ENCODE results near the gene SLC16A6.

The SLC16A6 gene

DNA sequence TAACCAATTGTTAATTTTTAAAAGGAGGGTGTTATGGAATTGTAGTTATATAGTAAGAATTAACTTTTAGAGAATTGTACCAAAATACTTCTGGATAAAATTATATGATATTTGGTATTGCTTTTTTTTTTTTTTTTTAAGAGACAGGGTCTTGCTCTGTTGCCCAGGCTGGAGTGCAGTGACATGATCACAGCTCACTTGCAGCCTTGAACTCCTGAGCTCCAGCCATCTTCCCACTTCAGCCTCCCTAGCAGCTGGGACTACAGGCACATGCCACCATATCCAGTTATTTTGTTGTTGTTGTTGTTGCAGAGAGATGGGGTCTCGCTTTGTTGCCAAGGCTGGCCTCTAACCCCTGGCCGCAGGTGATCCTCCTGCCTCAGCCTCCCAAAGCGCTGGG lies 8.9 kb upstream of the SLC16A6 start:
- ATAC-seq (no peak), DNase-seq (no peak)
- H3K9me3 Mint-ChIP-seq, result no peaks in the 10 kb centered on the region
- peak overlapping the region in 1 of 2 donors; percentile 89 for H3K27ac Mint-ChIP-seq
- H3K4me1 Mint-ChIP-seq, result peaks cover 34% of the 10 kb centered on the region
- no peaks in the 10 kb centered on the region for H3K27me3 Mint-ChIP-seq
- H3K4me3 Mint-ChIP-seq, result no peak overlapping the region

DNA sequence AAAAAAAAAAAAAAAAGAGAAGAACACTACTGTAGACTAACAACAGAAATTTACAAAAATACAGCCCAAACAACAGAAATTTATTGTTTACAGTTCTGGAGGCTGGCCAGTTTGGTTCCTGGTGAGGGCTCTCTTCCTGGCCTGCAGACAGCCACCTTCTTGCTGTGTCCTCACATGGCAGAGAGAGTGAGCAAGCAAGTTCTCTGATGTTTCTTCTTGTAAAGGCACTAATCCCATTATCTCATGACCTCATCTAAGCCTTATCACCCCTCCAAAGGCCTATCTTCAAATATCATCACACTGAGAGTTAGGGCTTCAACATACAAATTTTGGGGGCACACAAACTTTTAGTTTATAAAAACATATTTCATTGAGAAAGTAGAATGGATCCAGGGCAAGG lies 7.7 kb upstream of the SLC16A6 start:
- Mint-ChIP-seq H3K27me3 (no peaks in the 10 kb centered on the region), H3K4me1 (peaks cover 44% of the 10 kb centered on the region), H3K4me3 (no peak overlapping the region), H3K27ac (no peak overlapping the region), H3K9me3 (no peaks in the 10 kb centered on the region)
- DNase-seq, result no peak
- ATAC-seq, result no peak

DNA sequence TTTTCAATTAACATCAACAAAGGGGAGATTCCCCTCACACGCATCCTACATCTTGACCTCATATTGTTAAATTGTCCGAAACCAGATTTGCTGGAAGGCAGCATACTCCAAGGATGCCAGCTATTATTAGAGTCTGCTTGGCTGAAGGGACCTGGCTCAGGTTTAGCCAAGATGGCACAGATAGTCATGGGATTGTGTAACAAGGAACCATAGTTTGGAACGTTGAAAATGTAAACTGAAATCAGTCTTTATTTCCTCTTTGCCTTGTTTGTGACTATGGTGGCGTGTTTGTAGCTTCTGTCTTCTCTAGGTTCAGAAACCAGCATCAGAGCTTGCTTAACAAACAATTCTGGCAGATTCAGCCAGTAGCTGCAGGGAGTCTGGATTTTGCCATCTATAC lies 6.3 kb upstream of the SLC16A6 start:
- Mint-ChIP-seq H3K27me3 (no peaks in the 10 kb centered on the region), H3K4me1 (peaks cover 48% of the 10 kb centered on the region), H3K4me3 (peak overlapping the region; percentile 74 to 85), H3K9me3 (no peaks in the 10 kb centered on the region), H3K27ac (peak overlapping the region; percentile 91 to 96)
- DNase-seq (no peak), ATAC-seq (peak; percentile 1)

DNA sequence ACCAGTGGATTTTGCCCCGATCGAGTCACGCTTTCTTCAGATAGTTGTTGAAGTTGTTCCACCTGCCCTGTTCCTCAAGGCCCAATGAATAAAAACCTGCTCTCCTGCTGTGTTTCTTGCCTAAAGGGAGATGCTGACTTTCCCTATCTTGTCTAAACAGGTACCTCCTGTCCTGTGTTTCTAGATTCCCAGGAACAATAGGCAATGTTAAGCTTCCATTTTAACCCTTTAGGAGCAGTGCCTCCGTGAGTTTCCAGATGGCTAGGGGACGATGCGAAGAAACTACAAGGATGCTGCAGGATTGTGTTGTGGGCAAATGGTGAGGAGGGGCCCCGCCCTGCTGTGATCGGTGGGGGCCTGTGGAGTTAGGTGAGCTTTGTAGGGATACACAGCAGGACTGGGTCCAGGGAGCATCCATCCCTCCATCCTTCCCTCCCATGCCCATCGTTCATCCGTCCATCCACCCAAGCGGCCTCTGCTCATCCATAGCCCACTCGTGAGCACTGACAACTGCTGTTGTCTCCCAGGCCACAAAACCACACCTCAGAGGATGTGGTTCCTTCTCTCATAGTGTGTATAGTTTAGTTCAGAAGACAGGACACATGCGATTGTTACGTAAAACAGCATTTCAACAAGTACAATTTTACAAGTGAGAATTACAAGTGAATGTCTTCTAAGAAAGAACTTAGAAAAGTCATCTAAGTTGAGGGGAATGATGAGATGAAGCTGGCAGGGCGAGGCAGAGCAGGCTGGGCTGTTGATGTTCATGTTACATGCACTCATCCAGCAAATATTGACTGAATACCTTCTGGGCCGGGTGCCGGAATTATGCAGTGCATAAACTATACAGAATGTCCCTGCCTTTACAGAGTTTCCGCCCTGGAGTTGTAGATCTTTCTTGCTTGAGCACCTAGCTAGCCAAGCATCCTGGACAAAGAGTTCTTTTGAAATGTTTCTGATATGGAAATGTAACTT lies 5.6 kb upstream of the SLC16A6 start:
- DNase-seq (peak; percentile 48 to 68), ATAC-seq (peak; percentile 75)
- Mint-ChIP-seq H3K27me3 (no peaks in the 10 kb centered on the region), H3K9me3 (no peaks in the 10 kb centered on the region), H3K27ac (peak overlapping the region; percentile 91 to 96), H3K4me1 (peaks cover 47% of the 10 kb centered on the region), H3K4me3 (peak overlapping the region; percentile 74 to 85)

DNA sequence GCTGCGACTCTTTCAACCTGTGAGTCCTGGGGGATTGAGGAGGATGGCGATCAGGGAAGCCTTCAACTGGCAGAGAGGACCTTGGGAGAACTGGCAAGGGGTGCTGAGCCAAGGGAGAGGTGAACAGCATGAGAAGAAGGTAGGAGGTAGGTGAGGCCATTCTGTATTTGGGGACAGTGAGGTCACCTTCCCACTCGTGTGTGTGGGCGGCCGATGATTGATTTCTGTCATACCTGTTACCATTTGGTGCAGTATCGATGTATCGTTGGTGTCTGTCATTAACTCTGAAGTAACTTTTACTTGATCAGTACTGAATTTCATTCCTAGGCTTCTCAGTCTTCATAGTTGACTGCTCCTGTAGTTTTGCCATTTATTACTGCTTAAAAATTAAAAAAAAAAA lies 4.2 kb upstream of the SLC16A6 start:
- Mint-ChIP-seq H3K27me3 (no peaks in the 10 kb centered on the region), H3K4me1 (peaks cover 48% of the 10 kb centered on the region), H3K27ac (no peak overlapping the region), H3K9me3 (no peaks in the 10 kb centered on the region), H3K4me3 (peak overlapping the region; percentile 26 to 27)
- ATAC-seq, result no peak
- DNase-seq, result peak; percentile 40 to 63

GRCh38 chr17:68294617-68295016 lies 3.7 kb upstream of the SLC16A6 start:
- H3K4me3 Mint-ChIP-seq, result peak overlapping the region; percentile 26 to 27
- H3K27me3 Mint-ChIP-seq, result no peaks in the 10 kb centered on the region

GRCh38 chr17:68294196-68294555 lies 3.2 kb upstream of the SLC16A6 start:
- DNase-seq, result no peak
- no peak overlapping the region for H3K4me3 Mint-ChIP-seq
- H3K4me1 Mint-ChIP-seq, result peaks cover 57% of the 10 kb centered on the region
- no peak overlapping the region for H3K27ac Mint-ChIP-seq
- H3K27me3 Mint-ChIP-seq, result no peaks in the 10 kb centered on the region
- no peaks in the 10 kb centered on the region for H3K9me3 Mint-ChIP-seq
- ATAC-seq, result no peak

More at GRCh38 chr17:68294617-68295016, 3.7 kb upstream of the SLC16A6 start:
- ATAC-seq (no peak), DNase-seq (no peak)
- H3K27ac Mint-ChIP-seq, result peak overlapping the region; percentile 49 to 67
- peaks cover 52% of the 10 kb centered on the region for H3K4me1 Mint-ChIP-seq
- H3K9me3 Mint-ChIP-seq, result no peaks in the 10 kb centered on the region

GRCh38 chr17:68293490-68294195 lies 2.7 kb upstream of the SLC16A6 start:
- H3K9me3 Mint-ChIP-seq, result no peaks in the 10 kb centered on the region
- H3K27me3 Mint-ChIP-seq, result no peaks in the 10 kb centered on the region
- ATAC-seq (no peak), DNase-seq (no peak)
- H3K4me3 Mint-ChIP-seq, result no peak overlapping the region
- peaks cover 62% of the 10 kb centered on the region for H3K4me1 Mint-ChIP-seq
- H3K27ac Mint-ChIP-seq, result no peak overlapping the region

GRCh38 chr17:68292689-68293040 lies 1.7 kb upstream of the SLC16A6 start:
- Mint-ChIP-seq H3K4me1 (peaks cover 72% of the 10 kb centered on the region), H3K27ac (peak overlapping the region; percentile 77 to 92), H3K4me3 (peak overlapping the region; percentile 89 to 92), H3K27me3 (no peaks in the 10 kb centered on the region), H3K9me3 (no peaks in the 10 kb centered on the region)
- DNase-seq (no peak), ATAC-seq (no peak)

DNA sequence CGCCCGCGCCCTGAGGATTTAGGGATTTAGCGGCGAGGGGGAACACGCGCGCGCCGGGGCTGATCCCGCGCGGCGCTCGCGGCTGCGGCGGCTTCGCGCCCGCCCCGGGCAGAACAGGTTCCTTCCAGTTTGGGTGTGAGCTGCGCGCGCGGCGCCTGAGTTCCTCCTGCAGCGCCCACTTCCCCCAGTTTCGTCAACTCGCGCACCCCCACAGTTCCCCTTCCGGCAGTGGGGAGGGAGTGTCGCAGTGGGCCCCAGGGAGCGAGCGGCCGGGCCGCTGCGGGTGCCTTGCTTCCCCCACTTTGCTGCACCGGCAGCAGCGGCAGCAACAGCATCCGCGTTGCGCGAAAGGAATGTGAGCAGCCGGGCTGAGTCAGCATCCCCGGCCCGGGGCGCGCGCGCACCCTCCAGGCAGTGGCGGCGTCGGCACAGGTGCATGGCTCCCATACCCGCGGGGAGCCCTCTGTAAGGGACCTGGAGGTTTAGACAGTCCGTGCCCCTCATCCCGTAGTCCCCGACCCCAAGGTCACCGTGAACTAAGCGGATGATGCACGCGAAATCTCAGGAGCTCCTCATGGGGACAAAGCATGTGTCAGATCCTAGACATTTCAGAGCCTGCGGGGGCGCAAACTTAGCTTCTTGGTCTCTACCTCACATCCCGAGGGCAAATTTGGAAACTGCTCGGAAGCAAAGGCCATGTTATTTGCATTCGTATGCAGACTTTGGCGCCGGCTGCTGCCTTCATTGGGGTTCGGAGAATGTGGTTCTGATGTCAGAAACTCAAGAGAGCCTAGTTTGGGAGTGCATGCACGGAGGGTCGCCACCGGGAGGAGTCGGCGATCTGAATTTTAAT lies 1.1 kb upstream of the SLC16A6 start:
- no peaks in the 10 kb centered on the region for H3K9me3 Mint-ChIP-seq
- peak overlapping the region; percentile 89 to 92 for H3K4me3 Mint-ChIP-seq
- DNase-seq (peak; percentile 88 to 93), ATAC-seq (peak; percentile 79)
- H3K27me3 Mint-ChIP-seq, result no peaks in the 10 kb centered on the region
- H3K4me1 Mint-ChIP-seq, result peaks cover 69% of the 10 kb centered on the region
- peak overlapping the region; percentile 92 to 94 for H3K27ac Mint-ChIP-seq

- ATAC-seq, result no peak
- Mint-ChIP-seq H3K4me1 (peaks cover 57% of the 10 kb centered on the region), H3K27ac (peak overlapping the region; percentile 98 to 100), H3K27me3 (no peaks in the 10 kb centered on the region), H3K4me3 (peak overlapping the region; percentile 97 to 100), H3K9me3 (no peaks in the 10 kb centered on the region)
- peak; percentile 39 to 62 for DNase-seq
Measured at GRCh38 chr17:68290268-68290954, 516 bp downstream of the SLC16A6 start.

GRCh38 chr17:68289936-68290267 lies 1.0 kb downstream of the SLC16A6 start:
- peaks cover 53% of the 10 kb centered on the region for H3K4me1 Mint-ChIP-seq
- ATAC-seq (no peak), DNase-seq (no peak)

GRCh38 chr17:68289473-68289872 lies 1.5 kb downstream of the SLC16A6 start:
- no peak for DNase-seq
- no peak for ATAC-seq
- Mint-ChIP-seq H3K4me3 (peak overlapping the region; percentile 97 to 100), H3K27me3 (no peaks in the 10 kb centered on the region), H3K9me3 (no peaks in the 10 kb centered on the region), H3K27ac (no peak overlapping the region), H3K4me1 (peaks cover 49% of the 10 kb centered on the region)

More at GRCh38 chr17:68289936-68290267, 1.0 kb downstream of the SLC16A6 start:
- peak overlapping the region in 1 of 2 donors; percentile 100 for H3K27ac Mint-ChIP-seq
- H3K4me3 Mint-ChIP-seq, result peak overlapping the region; percentile 97 to 100
- H3K9me3 Mint-ChIP-seq, result no peaks in the 10 kb centered on the region
- no peaks in the 10 kb centered on the region for H3K27me3 Mint-ChIP-seq

DNA sequence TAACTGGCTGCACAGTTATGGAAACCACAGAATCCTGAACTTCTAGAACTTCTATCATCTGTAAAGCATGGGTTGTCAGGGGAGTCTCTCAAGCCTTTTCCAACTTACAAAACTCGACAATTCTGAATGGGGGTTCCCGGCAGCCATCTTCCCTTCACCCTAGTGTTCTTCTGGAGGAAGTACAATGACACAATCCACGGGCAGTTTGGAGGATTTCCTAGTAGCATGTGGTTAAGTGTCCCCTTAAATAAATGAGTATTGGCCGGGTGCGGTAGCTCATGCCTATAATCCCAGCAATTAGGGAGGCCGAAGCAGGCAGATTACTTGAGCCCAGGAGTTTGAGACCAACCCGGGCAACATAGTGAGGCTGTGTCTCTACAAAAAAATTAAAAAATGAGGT lies 2.1 kb downstream of the SLC16A6 start:
- Mint-ChIP-seq H3K4me1 (peaks cover 42% of the 10 kb centered on the region), H3K9me3 (no peaks in the 10 kb centered on the region), H3K4me3 (peak overlapping the region; percentile 13 to 100), H3K27ac (peak overlapping the region in 1 of 2 donors; percentile 81), H3K27me3 (no peaks in the 10 kb centered on the region)
- ATAC-seq, result no peak
- DNase-seq, result peak; percentile 24 to 31

- no peaks in the 10 kb centered on the region for H3K27me3 Mint-ChIP-seq
- H3K9me3 Mint-ChIP-seq, result no peaks in the 10 kb centered on the region
- ATAC-seq, result no peak
- DNase-seq, result no peak
- peaks cover 42% of the 10 kb centered on the region for H3K4me1 Mint-ChIP-seq
- no peak overlapping the region for H3K4me3 Mint-ChIP-seq
- no peak overlapping the region for H3K27ac Mint-ChIP-seq
Measured at GRCh38 chr17:68288375-68288774, 2.6 kb downstream of the SLC16A6 start.
